ENCODE measurements around the gene RIC8A. TPM values are rescaled to one million over a fixed set of nuclear protein-coding genes. Genes with fewer than 3 reads are reported as not detected.
"Not testable (repeated sequence)": the region's sequence is repeated elsewhere in the genome, so short reads cannot be mapped to it uniquely, and the experiment has no call there.

The RIC8A gene
- total RNA-seq, 2 experiments from 2014 or later, result 105 to 111 TPM

GRCh38 chr11:238346-238745 lies 30.8 kb downstream of the RIC8A start:
- Mint-ChIP-seq H3K27ac (peak overlapping the region; percentile 99), H3K36me3 (peaks cover 37% of the 10 kb centered on the region), H3K4me3 (peak overlapping the region; percentile 95), H3K4me1 (peaks cover 52% of the 10 kb centered on the region)
- not testable (repeated sequence) for H3K9me3 Mint-ChIP-seq, DNase-seq, H3K27me3 Mint-ChIP-seq

- Mint-ChIP-seq H3K4me3 (no peak overlapping the region), H3K27ac (no peak overlapping the region), H3K36me3 (peaks cover 43% of the 10 kb centered on the region), H3K9me3 (no peaks in the 10 kb centered on the region), H3K4me1 (peaks cover 39% of the 10 kb centered on the region), H3K27me3 (no peaks in the 10 kb centered on the region)
- no peak for DNase-seq
Measured at GRCh38 chr11:240315-240714, 32.8 kb downstream of the RIC8A start.

- no peaks in the 10 kb centered on the region for H3K9me3 Mint-ChIP-seq
- H3K27ac Mint-ChIP-seq, result peak overlapping the region; percentile 40
- H3K4me1 Mint-ChIP-seq, result peaks cover 36% of the 10 kb centered on the region
- DNase-seq, result no peak
- H3K36me3 Mint-ChIP-seq, result peaks cover 51% of the 10 kb centered on the region
- H3K27me3 Mint-ChIP-seq, result no peaks in the 10 kb centered on the region
- no peak overlapping the region for H3K4me3 Mint-ChIP-seq
Measured at GRCh38 chr11:241634-242033, 34.1 kb downstream of the RIC8A start.

GRCh38 chr11:244376-244775 lies 36.9 kb downstream of the RIC8A start:
- H3K4me3 Mint-ChIP-seq, result no peak overlapping the region
- no peak overlapping the region for H3K27ac Mint-ChIP-seq
- DNase-seq, result no peak
- peaks cover 52% of the 10 kb centered on the region for H3K36me3 Mint-ChIP-seq
- peaks cover 31% of the 10 kb centered on the region for H3K4me1 Mint-ChIP-seq
- no peaks in the 10 kb centered on the region for H3K9me3 Mint-ChIP-seq
- no peaks in the 10 kb centered on the region for H3K27me3 Mint-ChIP-seq

- no peaks in the 10 kb centered on the region for H3K27me3 Mint-ChIP-seq
- H3K4me1 Mint-ChIP-seq, result peaks cover 12% of the 10 kb centered on the region
- H3K36me3 Mint-ChIP-seq, result peaks cover 48% of the 10 kb centered on the region
Measured at GRCh38 chr11:249062-249461, 41.6 kb downstream of the RIC8A start.

GRCh38 chr11:250274-250673 lies 42.8 kb downstream of the RIC8A start:
- no peak for DNase-seq
- H3K4me3 Mint-ChIP-seq, result no peak overlapping the region
- no peaks in the 10 kb centered on the region for H3K9me3 Mint-ChIP-seq
- no peaks in the 10 kb centered on the region for H3K27me3 Mint-ChIP-seq
- H3K36me3 Mint-ChIP-seq, result peaks cover 42% of the 10 kb centered on the region
- peaks cover 12% of the 10 kb centered on the region for H3K4me1 Mint-ChIP-seq
- H3K27ac Mint-ChIP-seq, result peak overlapping the region; percentile 49

More at GRCh38 chr11:249062-249461, 41.6 kb downstream of the RIC8A start:
- Mint-ChIP-seq H3K9me3 (no peaks in the 10 kb centered on the region), H3K27ac (peak overlapping the region; percentile 32), H3K4me3 (no peak overlapping the region)
- no peak for DNase-seq

GRCh38 chr11:250740-251299 lies 43.3 kb downstream of the RIC8A start:
- H3K4me1 Mint-ChIP-seq, result peaks cover 12% of the 10 kb centered on the region
- peaks cover 40% of the 10 kb centered on the region for H3K36me3 Mint-ChIP-seq
- no peaks in the 10 kb centered on the region for H3K9me3 Mint-ChIP-seq
- H3K4me3 Mint-ChIP-seq, result no peak overlapping the region
- H3K27me3 Mint-ChIP-seq, result no peaks in the 10 kb centered on the region
- DNase-seq, result peak; percentile 80
- peak overlapping the region; percentile 60 for H3K27ac Mint-ChIP-seq

GRCh38 chr11:251550-251949 lies 44.0 kb downstream of the RIC8A start:
- Mint-ChIP-seq H3K4me1 (peaks cover 12% of the 10 kb centered on the region), H3K4me3 (no peak overlapping the region), H3K9me3 (no peaks in the 10 kb centered on the region), H3K36me3 (peaks cover 35% of the 10 kb centered on the region), H3K27me3 (no peaks in the 10 kb centered on the region), H3K27ac (no peak overlapping the region)
- DNase-seq, result no peak

- H3K27me3 Mint-ChIP-seq, result no peaks in the 10 kb centered on the region
- no peak overlapping the region for H3K27ac Mint-ChIP-seq
- peaks cover 31% of the 10 kb centered on the region for H3K36me3 Mint-ChIP-seq
- no peak overlapping the region for H3K4me3 Mint-ChIP-seq
- no peak for DNase-seq
- H3K4me1 Mint-ChIP-seq, result peaks cover 12% of the 10 kb centered on the region
- no peaks in the 10 kb centered on the region for H3K9me3 Mint-ChIP-seq
Measured at GRCh38 chr11:252666-253065, 45.2 kb downstream of the RIC8A start.

GRCh38 chr11:253160-253885 lies 45.8 kb downstream of the RIC8A start:
- no peak for DNase-seq
- no peaks in the 10 kb centered on the region for H3K27me3 Mint-ChIP-seq
- peaks cover 31% of the 10 kb centered on the region for H3K36me3 Mint-ChIP-seq
- H3K4me3 Mint-ChIP-seq, result no peak overlapping the region
- no peaks in the 10 kb centered on the region for H3K9me3 Mint-ChIP-seq
- no peak overlapping the region for H3K27ac Mint-ChIP-seq
- H3K4me1 Mint-ChIP-seq, result peaks cover 12% of the 10 kb centered on the region

GRCh38 chr11:253886-254270 lies 46.4 kb downstream of the RIC8A start:
- Mint-ChIP-seq H3K27me3 (no peaks in the 10 kb centered on the region), H3K27ac (no peak overlapping the region), H3K4me3 (no peak overlapping the region), H3K4me1 (peaks cover 8% of the 10 kb centered on the region), H3K9me3 (no peaks in the 10 kb centered on the region), H3K36me3 (peaks cover 28% of the 10 kb centered on the region)
- no peak for DNase-seq

- Mint-ChIP-seq H3K9me3 (no peaks in the 10 kb centered on the region), H3K36me3 (peaks cover 24% of the 10 kb centered on the region), H3K27ac (no peak overlapping the region), H3K4me1 (peaks cover 4% of the 10 kb centered on the region), H3K4me3 (no peak overlapping the region), H3K27me3 (no peaks in the 10 kb centered on the region)
- no peak for DNase-seq
Measured at GRCh38 chr11:255176-255575, 47.7 kb downstream of the RIC8A start.

- H3K9me3 Mint-ChIP-seq, result no peaks in the 10 kb centered on the region
- no peak overlapping the region for H3K4me3 Mint-ChIP-seq
- no peak overlapping the region for H3K27ac Mint-ChIP-seq
- no peaks in the 10 kb centered on the region for H3K4me1 Mint-ChIP-seq
- H3K36me3 Mint-ChIP-seq, result peaks cover 20% of the 10 kb centered on the region
- no peak for DNase-seq
- H3K27me3 Mint-ChIP-seq, result no peaks in the 10 kb centered on the region
Measured at GRCh38 chr11:255816-256215, 48.3 kb downstream of the RIC8A start.

GRCh38 chr11:256952-257737 lies 49.6 kb downstream of the RIC8A start:
- Mint-ChIP-seq H3K4me3 (no peak overlapping the region), H3K9me3 (no peaks in the 10 kb centered on the region), H3K27ac (no peak overlapping the region), H3K27me3 (no peaks in the 10 kb centered on the region), H3K4me1 (no peaks in the 10 kb centered on the region), H3K36me3 (peaks cover 12% of the 10 kb centered on the region)
- no peak for DNase-seq

- no peak overlapping the region for H3K4me3 Mint-ChIP-seq
- DNase-seq, result no peak
- H3K4me1 Mint-ChIP-seq, result no peaks in the 10 kb centered on the region
- H3K27ac Mint-ChIP-seq, result no peak overlapping the region
- H3K36me3 Mint-ChIP-seq, result peaks cover 7% of the 10 kb centered on the region
- no peaks in the 10 kb centered on the region for H3K9me3 Mint-ChIP-seq
- H3K27me3 Mint-ChIP-seq, result no peaks in the 10 kb centered on the region
Measured at GRCh38 chr11:257766-258493, 50.4 kb downstream of the RIC8A start.

All from activated naive CD8-positive, alpha-beta T cell treated with anti-CD3 and anti-CD28 coated beads for 36 hours (primary cell).